CD4-positive, CD25-positive, alpha-beta regulatory T cell (primary cell): Measurements from ENCODE around the gene CYP2B6. TPM values are rescaled to one million over a fixed set of nuclear protein-coding genes. Genes with fewer than 3 reads are reported as not detected.
"Not testable (repeated sequence)": the region's sequence is repeated elsewhere in the genome, so short reads cannot be mapped to it uniquely, and the experiment has no call there.

Experiments used
- ATAC-seq, 2 donors: fragments of 150-1000 bp; cut with Tn5 transposase; one replicate each; pipeline ENCODE4 v1.10.0; 2021; ENCODE audit warnings: low read depth in 2 of 2, moderate number of reproducible peaks in 2 of 2, moderate library complexity in 1 of 2
- DNase-seq, 3 donors: peaks; one replicate each; pipeline versions ENCODE4 v3.0.0 to v3.0.0-alpha.2; 2012 to 2022; ENCODE audit warnings: mixed read lengths in 1 of 3
- H3K27ac ChIP-seq: one replicate; pipeline ENCODE4 v1.7.0; 2013; ENCODE audit warnings: mild to moderate bottlenecking, low read length; ENCODE audit not compliant: insufficient read depth, poor library complexity, severe bottlenecking
- H3K27me3 ChIP-seq: one replicate; pipeline ENCODE4 v1.7.0; 2013; ENCODE audit warnings: low read length; ENCODE audit not compliant: control insufficient read depth, insufficient read depth
- H3K36me3 ChIP-seq: one replicate; pipeline ENCODE4 v1.7.0; 2013; ENCODE audit warnings: mild to moderate bottlenecking, low read length, moderate library complexity; ENCODE audit not compliant: control insufficient read depth, insufficient read depth
- H3K4me1 ChIP-seq: 2 replicates; pipeline ENCODE4 v1.7.0; 2013; ENCODE audit warnings: mild to moderate bottlenecking, low read length; ENCODE audit not compliant: insufficient read depth, control insufficient read depth, poor library complexity, severe bottlenecking
- H3K4me3 ChIP-seq: one replicate; pipeline ENCODE4 v1.7.0; 2013; ENCODE audit warnings: low read depth, mild to moderate bottlenecking, low read length, moderate library complexity
- H3K9me3 ChIP-seq, 2 experiments: 1 replicate in 1 of 2; 2 replicates in 1 of 2; pipeline ENCODE4 v1.7.0; 2013; ENCODE audit warnings: low read length in 2 of 2, mild to moderate bottlenecking in 1 of 2, moderate library complexity in 1 of 2; ENCODE audit not compliant: control insufficient read depth in 2 of 2
- H3K27ac Mint-ChIP-seq, 3 donors: one replicate each; pipeline ENCODE4 v1.8.0; 2020 to 2022; ENCODE audit warnings: mild to moderate bottlenecking in 3 of 3, mixed read lengths in 3 of 3, moderate library complexity in 2 of 3
- H3K27me3 Mint-ChIP-seq: one replicate; pipeline ENCODE4 v1.8.0; 2022; ENCODE audit warnings: mild to moderate bottlenecking, mixed read lengths
- H3K36me3 Mint-ChIP-seq: one replicate; pipeline ENCODE4 v1.8.0; 2020; ENCODE audit warnings: mixed read lengths
- H3K4me1 Mint-ChIP-seq, 4 donors: one replicate each; pipeline ENCODE4 v1.8.0; 2020 to 2022; ENCODE audit warnings: mixed read lengths in 4 of 4, mild to moderate bottlenecking in 1 of 4
- H3K4me3 Mint-ChIP-seq, 4 donors: one replicate each; pipeline ENCODE4 v1.8.0; 2020 to 2022; ENCODE audit warnings: mild to moderate bottlenecking in 4 of 4, mixed read lengths in 4 of 4, moderate library complexity in 3 of 4
- H3K9me3 Mint-ChIP-seq, 7 donors: one replicate each; pipeline ENCODE4 v1.8.0; 2020 to 2022; ENCODE audit warnings: mixed read lengths in 7 of 7, mild to moderate bottlenecking in 3 of 7, moderate library complexity in 2 of 7
- polyA plus RNA-seq, 4 donors: library from polyadenylated mRNA; unstranded; fragments of 300-500 nt; fragmentation: Illumina TruSeq; gene quantifications; one replicate each; pipeline ENCODE4 v1.2.3, GENCODE V29; 2021
- total RNA-seq: library from RNA; stranded (reverse); gene quantifications from one replicate; pipeline ENCODE4 v1.2.3, GENCODE V29; 2022

The CYP2B6 gene
- total and polyA plus RNA-seq, 5 donors from 2014 or later: 0.14 TPM; not detected in 4

DNA sequence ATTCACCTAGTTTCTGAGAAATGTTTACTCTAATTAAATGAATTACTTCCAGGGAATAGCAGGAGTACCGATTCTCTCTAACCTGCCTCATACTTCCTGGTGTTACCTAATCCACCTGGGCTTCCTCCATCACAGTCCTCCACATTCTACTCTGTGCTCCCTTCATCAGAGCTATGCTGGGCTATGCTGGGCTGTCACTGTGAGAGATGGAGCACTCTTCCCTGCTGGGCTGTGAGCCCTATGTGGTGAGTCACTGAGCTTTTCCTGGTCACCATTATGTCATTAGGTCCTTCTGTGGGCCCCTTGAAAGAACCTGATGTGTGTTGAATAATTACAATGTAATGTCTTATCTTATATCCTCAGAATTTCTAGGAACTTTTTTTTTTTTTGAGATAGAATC lies 54.0 kb downstream of the CYP2B6 start:
- not testable (repeated sequence) for ATAC-seq, H3K4me3 ChIP-seq, H3K4me1 ChIP-seq, H3K9me3 ChIP-seq, H3K36me3 ChIP-seq, H3K27ac ChIP-seq, H3K4me1 Mint-ChIP-seq, H3K9me3 Mint-ChIP-seq, H3K4me3 Mint-ChIP-seq, H3K27me3 ChIP-seq, H3K36me3 Mint-ChIP-seq
- Mint-ChIP-seq H3K27me3 (peaks cover 45% of the 10 kb centered on the region), H3K27ac (peak overlapping the region in 1 of 3 donors; percentile 67)
- peak in 1 of 3 donors; percentile 8 for DNase-seq

DNA sequence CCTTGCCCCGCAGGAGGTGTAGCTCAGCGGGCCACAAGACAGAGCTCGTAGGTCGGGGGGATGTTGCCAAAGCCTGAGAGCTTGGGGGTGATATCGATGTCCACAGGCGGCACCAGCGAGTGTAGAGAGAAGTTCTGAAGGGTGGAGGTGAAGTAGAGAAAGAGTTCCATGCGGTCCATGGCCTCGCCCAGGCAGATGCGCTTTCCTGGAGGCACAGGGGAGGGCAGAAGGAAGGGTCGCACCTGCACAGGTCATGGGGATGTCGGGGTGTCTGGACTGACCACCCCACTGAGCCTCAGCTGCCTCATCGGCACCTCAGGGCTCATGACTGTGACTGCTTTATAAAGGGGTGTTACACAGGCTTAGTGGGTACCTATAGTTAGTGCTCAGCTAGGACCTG lies 59.3 kb downstream of the CYP2B6 start:
- DNase-seq (no peak), ATAC-seq (no peak)
- no peak overlapping the region for H3K4me3 Mint-ChIP-seq
- peaks cover 45% of the 10 kb centered on the region for H3K27me3 Mint-ChIP-seq
- Histone ChIP-seq H3K9me3 (no peaks in the 10 kb centered on the region), H3K4me1 (no peaks in the 10 kb centered on the region), H3K27me3 (no peaks in the 10 kb centered on the region), H3K4me3 (no peak overlapping the region), H3K27ac (no peak overlapping the region), H3K36me3 (no peaks in the 10 kb centered on the region)
- H3K36me3 Mint-ChIP-seq: no peaks in the 10 kb centered on the region
- no peak overlapping the region for H3K27ac Mint-ChIP-seq
- no peaks in the 10 kb centered on the region for H3K9me3 Mint-ChIP-seq
- no peaks in the 10 kb centered on the region for H3K4me1 Mint-ChIP-seq

DNA sequence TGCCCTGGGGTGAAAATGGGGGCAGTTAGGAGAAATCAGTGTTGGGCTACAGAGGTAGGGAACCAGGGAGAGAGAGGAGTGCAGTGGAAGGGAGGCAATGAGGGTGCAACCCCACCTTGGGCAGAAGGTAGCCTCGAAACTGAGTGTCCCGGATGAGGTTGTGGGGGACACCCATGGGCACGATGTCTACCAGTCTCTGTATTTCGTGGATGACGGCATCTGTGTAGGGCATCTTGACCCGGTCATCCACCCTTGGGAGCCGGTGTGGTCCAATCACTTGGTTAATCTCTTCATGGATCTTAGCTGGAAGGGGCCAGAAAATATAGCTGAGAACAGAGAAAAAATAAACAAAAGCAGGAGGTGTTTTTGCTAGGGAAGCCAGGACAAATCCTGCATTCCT lies 61.1 kb downstream of the CYP2B6 start:
- not testable (repeated sequence) for DNase-seq, H3K4me1 ChIP-seq, H3K27me3 ChIP-seq, H3K36me3 ChIP-seq, H3K4me1 Mint-ChIP-seq, H3K9me3 ChIP-seq, H3K4me3 ChIP-seq, H3K4me3 Mint-ChIP-seq, H3K27ac Mint-ChIP-seq, H3K9me3 Mint-ChIP-seq, H3K36me3 Mint-ChIP-seq, H3K27ac ChIP-seq, ATAC-seq
- peaks cover 45% of the 10 kb centered on the region for H3K27me3 Mint-ChIP-seq

DNA sequence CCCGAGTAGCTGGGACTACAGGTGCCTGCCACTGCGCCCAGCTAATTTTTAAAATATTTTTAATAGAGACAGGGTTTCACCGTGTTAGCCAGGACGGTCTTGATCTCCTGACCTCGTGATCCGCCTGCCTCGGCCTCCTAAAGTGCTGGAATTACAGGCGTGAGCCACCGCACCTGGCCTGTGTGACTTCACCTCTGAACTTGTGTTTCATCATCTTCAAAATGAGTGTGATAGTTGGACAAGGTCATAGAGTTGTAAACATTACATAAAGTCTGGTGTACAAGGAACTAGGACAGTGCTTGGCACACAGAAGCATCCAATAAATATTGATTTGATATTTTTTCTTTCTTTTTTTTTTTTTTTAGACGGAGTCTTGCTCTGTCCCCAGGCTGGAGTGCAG lies 62.2 kb downstream of the CYP2B6 start:
- not testable (repeated sequence) for H3K27ac ChIP-seq, ATAC-seq, H3K4me3 ChIP-seq, H3K4me1 Mint-ChIP-seq, H3K9me3 ChIP-seq, H3K36me3 ChIP-seq, H3K4me1 ChIP-seq, H3K27me3 ChIP-seq, H3K36me3 Mint-ChIP-seq, H3K9me3 Mint-ChIP-seq, H3K27ac Mint-ChIP-seq, DNase-seq, H3K4me3 Mint-ChIP-seq
- peaks cover 50% of the 10 kb centered on the region for H3K27me3 Mint-ChIP-seq

DNA sequence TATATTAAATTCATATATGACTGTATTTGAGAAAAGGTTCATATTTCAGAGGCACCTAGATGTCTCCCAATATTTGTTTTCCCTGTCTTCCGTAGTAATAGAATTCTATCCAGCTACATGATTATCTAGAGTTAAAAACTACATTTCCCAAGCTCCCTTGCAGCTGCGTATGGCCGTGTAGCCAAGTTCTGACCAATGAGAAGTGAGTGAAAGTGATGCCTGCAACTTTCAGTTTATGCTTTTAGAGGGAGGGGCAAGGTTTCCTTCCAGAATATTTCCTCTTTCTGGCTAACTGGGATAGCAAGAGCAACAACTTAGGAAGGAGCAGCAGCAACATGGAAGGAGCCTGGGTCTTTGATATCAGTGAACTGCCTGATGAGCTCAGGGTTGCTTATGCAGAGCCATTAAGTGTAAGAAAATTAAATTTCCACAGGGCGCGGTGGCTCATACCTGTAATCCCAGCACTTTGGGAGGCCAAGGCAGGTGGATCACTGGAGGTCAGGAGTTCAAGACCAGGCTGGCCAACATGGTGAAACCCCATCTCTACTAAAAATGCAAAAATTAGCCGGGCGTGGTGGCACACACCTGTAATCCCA lies 74.0 kb downstream of the CYP2B6 start:
- no peaks in the 10 kb centered on the region for H3K36me3 ChIP-seq
- H3K27ac ChIP-seq: no peak overlapping the region
- Mint-ChIP-seq H3K9me3 (peaks cover 0 to under 1% (median 0%) of the 10 kb centered on the region in 7 donors), H3K36me3 (no peaks in the 10 kb centered on the region), H3K27me3 (peaks cover 52% of the 10 kb centered on the region), H3K27ac (no peak overlapping the region), H3K4me1 (no peaks in the 10 kb centered on the region), H3K4me3 (no peak overlapping the region)
- H3K27me3 ChIP-seq: peaks cover 17% of the 10 kb centered on the region
- ATAC-seq: no peak
- no peaks in the 10 kb centered on the region for H3K9me3 ChIP-seq
- no peaks in the 10 kb centered on the region for H3K4me1 ChIP-seq
- DNase-seq: peak in 1 of 3 donors; percentile 17
- H3K4me3 ChIP-seq: no peak overlapping the region

Other genes starting within 250 kb of the CYP2B6 start
- 5.5 TPM for gene ACTMAP, start 240.8 kb upstream of the CYP2B6 start, total RNA-seq
- gene ACTMAP, start 240.8 kb upstream of the CYP2B6 start, polyA plus RNA-seq: 1 to 10 TPM; 2.1 to 3.2 (median 2.6) TPM
- gene SNRPA, start 240.1 kb upstream of the CYP2B6 start, total RNA-seq: 78.6 TPM
- 10 to 100 TPM; 36.3 to 45.7 (median 40.5) TPM for gene SNRPA, start 240.1 kb upstream of the CYP2B6 start, polyA plus RNA-seq
- gene MIA, start 215.8 kb upstream of the CYP2B6 start, total RNA-seq: not detected
- gene MIA, start 215.8 kb upstream of the CYP2B6 start, polyA plus RNA-seq: not detected
- gene RAB4B, start 213.0 kb upstream of the CYP2B6 start, total RNA-seq: 62.2 TPM
- gene RAB4B, start 213.0 kb upstream of the CYP2B6 start, polyA plus RNA-seq: 10 to 100 TPM; 72.8 to 89.3 (median 80.1) TPM
- gene EGLN2, start 192.1 kb upstream of the CYP2B6 start, total RNA-seq: 135 TPM
- 100 to 1,000 TPM; 159 to 191 (median 177) TPM for gene EGLN2, start 192.1 kb upstream of the CYP2B6 start, polyA plus RNA-seq
- gene CYP2A6, start 140.8 kb upstream of the CYP2B6 start, total RNA-seq: not detected
- not detected for gene CYP2A6, start 140.8 kb upstream of the CYP2B6 start, polyA plus RNA-seq
- not detected for gene CYP2A7, start 109.1 kb upstream of the CYP2B6 start, total RNA-seq
- not detected for gene CYP2A7, start 109.1 kb upstream of the CYP2B6 start, polyA plus RNA-seq
- not detected for gene CYP2A13, start 97.2 kb downstream of the CYP2B6 start, total RNA-seq
- not detected for gene CYP2A13, start 97.2 kb downstream of the CYP2B6 start, polyA plus RNA-seq
- gene CYP2F1, start 123.2 kb downstream of the CYP2B6 start, total RNA-seq: 0.25 TPM
- gene CYP2F1, start 123.2 kb downstream of the CYP2B6 start, polyA plus RNA-seq: not detected
- gene CYP2S1, start 201.9 kb downstream of the CYP2B6 start, total RNA-seq: not detected
- under 1 TPM in 1 of 4 donors, not detected in 3; 0.28 TPM for gene CYP2S1, start 201.9 kb downstream of the CYP2B6 start, polyA plus RNA-seq
- gene AXL, start 227.9 kb downstream of the CYP2B6 start, total RNA-seq: not detected
- under 1 TPM; 0.08 to 0.47 (median 0.41) TPM for gene AXL, start 227.9 kb downstream of the CYP2B6 start, polyA plus RNA-seq